SU-DHL-6 (cell line): ENCODE measurements around the gene RBMS3.

Experiments
- H2AFZ ChIP-seq: fragments of 200-600 bp; sonication (generic); 2 replicates; pipeline ENCODE4 v1.6.1; 2014; ENCODE audit warnings: low read depth, mild to moderate bottlenecking, moderate library complexity, mixed read lengths, antibody characterized with exemption, low read length; ENCODE audit not compliant: severe bottlenecking
- H3F3A ChIP-seq: fragments of 200-600 bp; shearing (Covaris generic); 2 replicates; pipeline ENCODE4 v1.6.0; 2016; ENCODE audit warnings: antibody characterized with exemption, mild to moderate bottlenecking; ENCODE audit not compliant: insufficient read depth
- H3K27ac ChIP-seq: fragments of 200-600 bp; sonication (generic); 2 replicates; pipeline ENCODE4 v1.5.1; 2016; ENCODE audit warnings: low read depth, mild to moderate bottlenecking, low read length, moderate library complexity, mixed read lengths
- H3K27me3 ChIP-seq: fragments of 200-600 bp; sonication (generic), shearing (Covaris generic); 2 replicates; pipeline ENCODE4 v1.6.0; 2014; ENCODE audit warnings: mild to moderate bottlenecking, low read length
- H3K36me3 ChIP-seq: fragments of 200-600 bp; sonication (generic); 2 replicates; pipeline ENCODE4 v1.6.1; 2014; ENCODE audit warnings: mild to moderate bottlenecking, low read length, mixed read lengths
- H3K4me2 ChIP-seq: fragments of 300-600, 200-600 bp; shearing (Covaris generic), sonication (generic); 2 replicates; pipeline ENCODE4 v1.6.0; 2014; ENCODE audit warnings: low read length, low read depth, mild to moderate bottlenecking; ENCODE audit not compliant: poor library complexity, severe bottlenecking
- H3K4me3 ChIP-seq: fragments of 200-600 bp; sonication (generic); 2 replicates; pipeline ENCODE4 v1.5.1; 2014; ENCODE audit warnings: antibody characterized with exemption, low read length, mild to moderate bottlenecking, mixed read lengths; ENCODE audit not compliant: insufficient read depth, poor library complexity, severe bottlenecking
- H3K79me2 ChIP-seq: fragments of 200-600 bp; sonication (generic); 2 replicates; pipeline ENCODE4 v1.6.1; 2014; ENCODE audit warnings: mild to moderate bottlenecking, low read length, moderate library complexity; ENCODE audit not compliant: insufficient read depth
- H3K9ac ChIP-seq: fragments of 200-600 bp; sonication (generic); 2 replicates; pipeline ENCODE4 v1.7.0; 2014; ENCODE audit warnings: mild to moderate bottlenecking, low read length
- H3K9me2 ChIP-seq: fragments of 200-600 bp; sonication (generic); replicated peaks from 2 replicates; pipeline ENCODE4 v1.6.1; 2014; ENCODE audit warnings: low read length; ENCODE audit not compliant: insufficient read depth
- H3K9me3 ChIP-seq: fragments of 200-600 bp; sonication (generic); 2 replicates; pipeline ENCODE4 v1.6.1; 2014; ENCODE audit warnings: low read length, mixed read lengths; ENCODE audit not compliant: insufficient read depth
- H4K20me1 ChIP-seq: fragments of 200-600 bp; sonication (generic); 2 replicates; pipeline ENCODE4 v1.6.1; 2014; ENCODE audit warnings: low read depth, mild to moderate bottlenecking, antibody characterized with exemption, low read length, moderate library complexity, mixed read lengths
- EZH2phosphoT487 ChIP-seq: fragments of 200-600 bp; sonication (generic), shearing (Covaris generic); conservative IDR thresholded peaks from 2 replicates; pipeline ENCODE4 v1.6.1; 2018; ENCODE audit warnings: mild to moderate bottlenecking, antibody characterized with exemption, low read length, moderate library complexity, mixed read lengths
- TF ChIP-seq, protein P1 (sequence below): fragments of 200-600 bp; sonication (generic); IDR thresholded peaks from one replicate; pipeline ENCODE4 v1.5.1; 2017; ENCODE audit warnings: antibody characterized with exemption, mild to moderate bottlenecking, low read length, moderate library complexity; ENCODE audit not compliant: insufficient read depth, poor library complexity, severe bottlenecking

Gene RBMS3

DNA sequence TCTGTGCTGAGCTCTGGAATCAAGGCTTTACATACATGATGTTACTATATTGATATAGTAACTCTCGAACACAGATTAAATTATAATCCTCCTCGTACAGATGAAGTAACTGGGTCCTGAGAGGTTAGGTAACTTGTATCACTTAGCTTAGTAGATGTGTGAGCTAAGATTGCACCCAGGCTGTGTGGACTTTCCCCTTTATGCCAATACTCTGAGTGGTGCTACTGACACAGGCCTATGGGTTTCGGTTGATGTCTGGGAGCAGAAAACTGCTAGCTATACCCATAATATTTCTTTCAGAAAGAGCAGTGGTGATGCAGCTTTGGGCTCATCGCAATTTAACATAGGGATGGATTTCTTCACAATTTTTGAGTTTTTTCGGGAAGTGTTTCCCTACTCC is 259.7 kb downstream of the RBMS3 start:
- Histone ChIP-seq H3K9ac (no peak overlapping the region), H3K9me2 (no peaks in the 10 kb centered on the region), H3K27ac (no peak overlapping the region), H3K36me3 (no peaks in the 10 kb centered on the region), H3K9me3 (no peaks in the 10 kb centered on the region), H3K27me3 (no peaks in the 10 kb centered on the region), H2AFZ (no peak overlapping the region), H3K4me2 (no peak overlapping the region), H3F3A (no peaks in the 10 kb centered on the region), H4K20me1 (no peaks in the 10 kb centered on the region), H3K4me3 (no peak overlapping the region), H3K79me2 (no peaks in the 10 kb centered on the region)
- TF ChIP-seq EZH2phosphoT487 = no peak
- TF ChIP-seq, protein P1, sequence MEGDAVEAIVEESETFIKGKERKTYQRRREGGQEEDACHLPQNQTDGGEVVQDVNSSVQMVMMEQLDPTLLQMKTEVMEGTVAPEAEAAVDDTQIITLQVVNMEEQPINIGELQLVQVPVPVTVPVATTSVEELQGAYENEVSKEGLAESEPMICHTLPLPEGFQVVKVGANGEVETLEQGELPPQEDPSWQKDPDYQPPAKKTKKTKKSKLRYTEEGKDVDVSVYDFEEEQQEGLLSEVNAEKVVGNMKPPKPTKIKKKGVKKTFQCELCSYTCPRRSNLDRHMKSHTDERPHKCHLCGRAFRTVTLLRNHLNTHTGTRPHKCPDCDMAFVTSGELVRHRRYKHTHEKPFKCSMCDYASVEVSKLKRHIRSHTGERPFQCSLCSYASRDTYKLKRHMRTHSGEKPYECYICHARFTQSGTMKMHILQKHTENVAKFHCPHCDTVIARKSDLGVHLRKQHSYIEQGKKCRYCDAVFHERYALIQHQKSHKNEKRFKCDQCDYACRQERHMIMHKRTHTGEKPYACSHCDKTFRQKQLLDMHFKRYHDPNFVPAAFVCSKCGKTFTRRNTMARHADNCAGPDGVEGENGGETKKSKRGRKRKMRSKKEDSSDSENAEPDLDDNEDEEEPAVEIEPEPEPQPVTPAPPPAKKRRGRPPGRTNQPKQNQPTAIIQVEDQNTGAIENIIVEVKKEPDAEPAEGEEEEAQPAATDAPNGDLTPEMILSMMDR = no peak

DNA sequence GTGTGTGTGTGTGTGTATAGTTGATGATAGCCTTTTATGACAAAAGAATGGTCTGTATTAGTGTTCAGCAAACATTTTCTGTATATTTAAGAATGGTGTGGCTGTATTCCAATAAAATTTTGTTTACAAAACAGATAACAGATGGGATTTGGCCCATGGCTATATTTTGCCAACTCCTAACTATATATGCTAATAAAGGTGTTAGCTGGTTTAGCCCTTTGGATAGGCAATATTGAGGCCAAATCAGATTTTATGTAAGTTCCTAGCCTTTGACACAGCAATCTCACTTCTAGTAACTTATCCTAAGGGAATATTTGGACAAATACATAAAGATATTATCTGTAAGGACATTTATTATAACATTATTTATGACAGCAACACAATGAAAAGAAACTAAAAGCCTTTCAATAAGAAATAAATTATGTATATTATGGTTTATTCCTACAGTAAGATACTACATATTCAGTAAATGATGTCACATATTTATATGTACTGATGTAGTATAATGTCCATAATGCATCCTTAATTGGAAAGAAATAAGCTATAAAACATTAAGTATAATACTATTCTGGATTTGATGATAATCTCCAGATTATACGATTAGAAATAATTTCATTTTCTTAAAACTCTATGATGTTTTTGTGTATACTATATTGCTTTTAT is 264.0 kb downstream of the RBMS3 start:
- H3K27ac ChIP-seq = no peak overlapping the region
- H3K79me2 ChIP-seq = no peaks in the 10 kb centered on the region
- no peaks in the 10 kb centered on the region for H4K20me1 ChIP-seq
- no peaks in the 10 kb centered on the region for H3F3A ChIP-seq
- no peak overlapping the region for H3K4me2 ChIP-seq
- no peaks in the 10 kb centered on the region for H3K9me3 ChIP-seq
- no peak overlapping the region for H3K9ac ChIP-seq
- no peak overlapping the region for H3K4me3 ChIP-seq
- H3K27me3 ChIP-seq = no peaks in the 10 kb centered on the region
- no peaks in the 10 kb centered on the region for H3K9me2 ChIP-seq
- no peak for TF ChIP-seq EZH2phosphoT487
- TF ChIP-seq, protein P1 = no peak
- no peaks in the 10 kb centered on the region for H3K36me3 ChIP-seq
- H2AFZ ChIP-seq = no peak overlapping the region

DNA sequence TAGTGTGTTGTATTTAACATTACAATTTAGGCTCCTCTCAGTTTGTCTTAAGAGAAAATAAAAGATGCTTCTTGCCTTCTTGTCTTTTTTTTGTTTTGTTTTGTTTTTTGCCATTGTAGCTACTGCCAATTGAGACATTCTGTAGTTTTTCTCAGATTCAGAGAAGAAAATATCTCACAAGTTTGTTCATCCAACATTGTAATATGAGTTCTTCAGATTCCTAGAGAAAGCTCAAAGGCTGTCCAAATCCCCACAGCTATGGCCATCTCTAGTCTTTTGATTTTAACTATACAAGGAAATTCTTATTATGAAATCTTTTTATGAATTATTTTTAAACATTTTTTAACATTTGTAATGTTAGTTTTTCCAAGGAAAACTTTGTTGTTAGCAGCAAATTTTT is 264.7 kb downstream of the RBMS3 start:
- no peaks in the 10 kb centered on the region for H3K36me3 ChIP-seq
- H4K20me1 ChIP-seq = no peaks in the 10 kb centered on the region
- H3K9me2 ChIP-seq = no peaks in the 10 kb centered on the region
- no peak overlapping the region for H3K27ac ChIP-seq
- no peak for TF ChIP-seq EZH2phosphoT487
- TF ChIP-seq, protein P1 = no peak
- no peak overlapping the region for H3K9ac ChIP-seq
- H3F3A ChIP-seq = no peaks in the 10 kb centered on the region
- no peak overlapping the region for H2AFZ ChIP-seq
- H3K4me3 ChIP-seq = no peak overlapping the region
- H3K9me3 ChIP-seq = no peaks in the 10 kb centered on the region
- no peak overlapping the region for H3K4me2 ChIP-seq
- H3K27me3 ChIP-seq = no peaks in the 10 kb centered on the region
- H3K79me2 ChIP-seq = no peaks in the 10 kb centered on the region
